CMK (cell line): ENCODE results near the gene MRPL2.
"Not testable (repeated sequence)": the region's sequence is repeated elsewhere in the genome, so short reads cannot be mapped to it uniquely, and the experiment has no call there.

Source experiments
- DNase-seq: peaks from one replicate; pipeline ENCODE4 v3.0.0-alpha.2; 2010; ENCODE audit warnings: low read depth

Gene MRPL2

DNA sequence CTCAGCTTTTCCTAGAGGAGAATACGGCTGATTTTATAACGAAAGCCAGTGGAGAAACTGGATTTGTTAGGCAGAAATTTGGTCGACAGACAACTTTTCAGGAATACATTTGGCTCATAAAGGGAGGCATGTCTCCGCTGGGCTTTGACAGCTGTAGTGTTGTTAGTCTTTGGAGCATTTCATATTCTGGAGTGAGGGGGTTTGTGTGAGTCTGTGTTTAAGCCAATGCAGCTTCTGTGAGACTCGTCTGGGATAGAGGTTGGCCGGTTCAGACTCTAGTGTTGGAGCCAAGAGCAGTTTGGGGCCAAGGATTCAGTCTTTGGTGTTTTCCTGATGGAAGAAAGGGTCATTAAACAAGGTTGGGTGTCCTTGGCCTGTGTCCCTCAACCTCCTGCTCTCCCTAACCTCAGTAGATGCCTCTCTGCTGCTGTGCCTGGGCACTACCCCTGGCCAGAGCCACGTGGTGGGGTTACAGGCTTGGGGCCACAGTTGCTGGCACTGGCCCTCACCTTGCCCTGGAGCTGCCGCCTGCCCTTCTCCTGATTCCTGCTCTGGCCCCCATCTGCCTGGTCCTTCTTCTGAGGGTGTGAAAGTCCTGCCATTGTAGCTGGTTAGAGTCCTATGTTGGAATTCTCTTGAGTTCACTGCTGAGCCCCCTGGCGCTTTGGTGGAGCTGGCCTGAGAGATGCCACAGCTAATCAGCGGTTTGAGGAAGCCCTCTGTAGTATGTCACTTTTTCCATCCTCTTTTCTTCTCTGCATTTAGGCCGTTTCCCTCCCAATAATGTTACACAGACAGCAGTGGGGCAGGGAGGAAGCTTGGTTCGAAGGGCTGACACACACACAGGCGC lies 23.8 kb upstream of the MRPL2 start:
- DNase-seq, result no peak

DNA sequence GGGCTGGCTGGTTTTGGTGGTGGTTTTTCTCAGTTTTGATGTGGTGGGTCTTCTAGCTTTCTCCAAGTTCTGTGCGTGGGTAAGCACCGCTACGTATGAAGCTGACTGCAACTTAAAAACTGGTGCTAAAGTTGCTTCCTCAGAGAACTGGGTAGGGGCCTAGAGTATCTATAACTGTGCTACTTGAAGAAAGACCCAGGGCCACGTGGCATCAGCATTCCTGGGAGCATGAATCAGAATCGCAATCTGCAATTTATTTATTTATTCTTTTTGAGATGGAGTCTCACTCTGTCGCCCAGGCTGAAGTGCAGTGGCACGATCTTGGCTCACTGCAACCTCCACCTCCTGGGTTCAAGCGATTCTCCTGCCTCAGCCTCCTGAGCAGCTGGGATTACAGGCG lies 22.7 kb upstream of the MRPL2 start:
- DNase-seq, result not testable (repeated sequence)

DNA sequence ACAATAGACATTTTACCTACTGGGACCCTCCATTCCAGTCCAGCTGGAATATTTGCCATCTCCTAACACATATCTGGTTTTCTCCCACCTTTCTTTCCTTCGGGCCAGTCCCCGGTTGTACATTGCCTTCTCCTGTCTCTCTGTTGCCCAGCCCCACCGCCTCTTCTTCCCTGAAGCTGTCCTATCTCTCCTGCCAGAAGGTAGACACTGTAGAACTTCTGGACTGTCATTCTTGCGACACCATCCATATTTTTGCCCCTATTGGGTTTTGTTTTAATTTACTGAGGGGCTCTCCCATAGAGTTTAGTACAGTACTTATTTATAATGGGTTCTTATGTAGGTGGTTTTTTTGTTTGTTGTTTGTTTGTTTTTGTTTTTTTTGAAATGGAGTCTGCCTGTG lies 21.8 kb upstream of the MRPL2 start:
- no peak for DNase-seq

DNA sequence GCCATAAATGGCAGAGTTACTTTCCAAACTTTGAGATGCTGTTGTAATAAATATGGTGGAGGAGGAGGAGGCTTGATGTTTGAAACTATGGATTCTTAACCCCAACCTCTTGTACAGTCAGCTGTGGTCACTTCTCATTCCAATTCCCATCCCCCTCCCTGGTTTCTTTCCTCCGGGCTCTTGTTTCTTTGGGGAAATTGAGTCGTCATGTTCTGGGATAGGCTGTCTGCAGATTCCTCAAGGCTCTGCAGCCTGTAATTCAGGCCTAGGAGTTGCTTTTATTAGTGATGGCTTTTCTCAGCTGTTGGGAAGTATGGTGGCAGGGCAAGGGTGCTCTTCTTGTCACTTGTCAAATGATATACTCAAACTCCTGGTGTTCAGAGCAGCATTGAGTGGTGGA lies 19.5 kb upstream of the MRPL2 start:
- no peak for DNase-seq

DNA sequence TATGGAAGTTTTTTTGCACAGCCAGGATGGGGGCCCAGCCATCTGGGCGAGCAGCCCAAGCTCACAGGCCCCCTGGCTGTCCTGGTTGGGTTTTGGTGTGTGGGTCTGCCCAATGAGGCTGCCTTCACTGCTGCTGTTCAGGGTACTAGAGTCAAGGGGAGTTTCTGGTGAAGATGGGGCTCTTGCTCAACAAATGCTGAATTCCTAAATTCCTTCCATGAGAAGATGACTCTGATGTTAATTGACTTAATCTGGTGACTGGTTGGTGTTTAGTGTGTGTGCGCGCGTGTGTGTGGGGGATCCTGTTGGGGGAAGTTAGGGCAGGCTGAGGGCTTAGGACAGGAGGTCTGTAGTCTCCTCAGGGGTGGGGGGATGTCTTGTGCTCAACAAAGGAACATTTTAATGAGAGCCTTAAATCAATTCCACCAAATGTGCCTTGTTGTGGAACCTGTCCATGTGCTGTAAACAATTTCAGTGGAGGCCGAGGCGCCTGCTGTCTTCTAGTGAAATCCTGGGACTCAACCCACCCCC lies 18.8 kb upstream of the MRPL2 start:
- no peak for DNase-seq

DNA sequence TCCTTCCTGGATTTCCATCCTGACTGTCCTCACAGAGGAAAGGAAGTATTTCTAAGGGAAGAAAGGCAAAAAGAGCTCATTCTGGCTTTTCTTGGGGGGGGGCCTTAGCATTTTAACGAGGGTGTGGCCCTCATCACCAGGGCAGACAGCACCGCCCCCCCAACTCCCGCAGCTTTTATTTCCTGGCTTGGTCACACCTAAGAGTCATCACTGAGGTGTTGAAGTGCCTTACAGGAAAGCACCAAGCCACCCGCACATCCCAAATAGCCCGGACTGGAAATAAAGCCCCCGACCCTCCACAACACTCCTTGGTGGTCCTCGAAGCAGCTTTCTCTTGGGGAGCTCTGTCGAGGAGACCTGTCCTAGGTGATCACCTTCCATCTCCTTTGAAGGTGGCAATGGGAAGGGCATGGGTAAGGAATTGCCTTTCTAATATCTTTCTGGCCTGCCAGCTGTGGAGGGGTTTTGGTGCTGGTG lies 18.1 kb upstream of the MRPL2 start:
- no peak for DNase-seq

DNA sequence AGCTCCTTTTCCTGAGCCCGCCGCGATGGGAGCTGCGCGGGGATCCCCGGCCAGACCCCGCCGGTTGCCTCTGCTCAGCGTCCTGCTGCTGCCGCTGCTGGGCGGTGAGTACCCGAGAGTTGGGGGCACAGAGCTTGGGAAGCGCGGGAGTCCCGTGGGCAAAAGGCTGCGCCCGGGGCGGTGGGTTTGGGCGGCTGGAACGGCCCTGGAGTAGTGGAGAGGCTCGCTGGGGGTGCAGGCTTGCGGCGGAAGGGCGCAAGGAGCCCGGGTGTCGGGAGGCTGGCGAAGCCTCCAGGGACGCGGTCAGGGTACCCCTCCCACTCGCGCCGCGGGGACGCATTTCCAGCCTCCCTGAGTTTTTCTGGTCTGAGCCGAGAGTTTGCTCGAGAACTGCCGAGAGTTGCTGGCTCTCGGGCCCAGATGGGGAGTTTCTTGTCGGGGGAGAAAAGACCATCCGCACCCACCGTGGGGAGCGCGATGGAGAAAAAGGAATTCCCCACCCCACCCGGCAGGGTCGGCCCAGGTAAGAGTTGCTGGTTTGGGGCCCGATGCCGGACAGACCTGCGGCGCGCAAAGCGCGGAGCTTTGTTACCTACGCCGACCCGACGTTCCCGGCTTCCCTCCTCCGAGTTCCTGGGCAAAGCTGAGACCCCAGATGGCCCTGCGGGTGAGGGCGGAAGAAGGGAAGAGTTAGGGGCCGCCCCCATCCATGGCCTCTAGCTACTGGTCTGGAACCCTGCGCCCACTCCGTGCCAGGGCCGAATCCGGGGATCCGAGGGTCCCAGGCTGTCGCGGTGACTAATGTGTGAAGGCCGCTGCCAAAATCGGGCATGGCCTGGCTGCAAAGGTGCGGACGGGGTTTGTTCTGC lies 17.5 kb upstream of the MRPL2 start:
- DNase-seq, result no peak

DNA sequence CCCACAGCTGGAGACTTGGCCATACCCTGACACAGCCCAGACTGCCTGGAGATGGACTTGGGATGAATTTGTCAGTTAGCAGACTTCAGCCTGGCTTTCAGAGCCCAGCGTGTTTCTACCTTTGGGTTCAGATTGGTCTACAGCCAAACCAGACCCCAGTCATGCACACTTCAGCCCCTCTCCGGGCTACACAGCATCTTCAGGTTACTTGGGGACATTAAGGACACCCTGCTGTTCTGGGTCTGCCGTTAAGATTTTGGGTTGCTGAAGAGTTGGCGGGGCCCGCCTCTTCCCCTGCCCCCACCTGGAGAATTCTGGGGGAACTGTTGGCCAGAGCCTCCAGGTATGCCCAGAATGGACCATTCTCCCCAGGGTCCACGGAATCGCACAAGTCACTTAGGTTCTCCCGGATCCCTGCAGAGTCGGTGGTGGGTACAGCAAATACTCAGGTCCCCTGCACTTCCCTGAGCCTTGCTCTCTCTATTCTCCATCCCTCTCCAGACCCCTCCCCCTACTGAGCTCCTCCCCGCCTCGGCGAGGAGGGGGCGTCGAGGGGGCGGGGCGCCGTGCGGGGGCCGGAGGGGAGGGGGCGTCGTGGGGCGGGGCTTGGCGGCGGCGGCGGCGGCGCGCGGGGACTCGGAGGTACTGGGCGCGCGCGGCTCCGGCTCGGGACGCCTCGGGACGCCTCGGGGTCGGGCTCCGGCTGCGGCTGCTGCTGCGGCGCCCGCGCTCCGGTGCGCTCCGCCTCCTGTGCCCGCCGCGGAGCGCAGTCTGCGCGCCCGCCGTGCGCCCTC lies 16.6 kb upstream of the MRPL2 start, which contains the start of gene PTK7:
TSS of gene PTK7 (plus strand) at position 645 of the 794 bp plus-strand sequence. CDS start 175 bp downstream, outside the sequence.
- DNase-seq, result peak; percentile 29

DNA sequence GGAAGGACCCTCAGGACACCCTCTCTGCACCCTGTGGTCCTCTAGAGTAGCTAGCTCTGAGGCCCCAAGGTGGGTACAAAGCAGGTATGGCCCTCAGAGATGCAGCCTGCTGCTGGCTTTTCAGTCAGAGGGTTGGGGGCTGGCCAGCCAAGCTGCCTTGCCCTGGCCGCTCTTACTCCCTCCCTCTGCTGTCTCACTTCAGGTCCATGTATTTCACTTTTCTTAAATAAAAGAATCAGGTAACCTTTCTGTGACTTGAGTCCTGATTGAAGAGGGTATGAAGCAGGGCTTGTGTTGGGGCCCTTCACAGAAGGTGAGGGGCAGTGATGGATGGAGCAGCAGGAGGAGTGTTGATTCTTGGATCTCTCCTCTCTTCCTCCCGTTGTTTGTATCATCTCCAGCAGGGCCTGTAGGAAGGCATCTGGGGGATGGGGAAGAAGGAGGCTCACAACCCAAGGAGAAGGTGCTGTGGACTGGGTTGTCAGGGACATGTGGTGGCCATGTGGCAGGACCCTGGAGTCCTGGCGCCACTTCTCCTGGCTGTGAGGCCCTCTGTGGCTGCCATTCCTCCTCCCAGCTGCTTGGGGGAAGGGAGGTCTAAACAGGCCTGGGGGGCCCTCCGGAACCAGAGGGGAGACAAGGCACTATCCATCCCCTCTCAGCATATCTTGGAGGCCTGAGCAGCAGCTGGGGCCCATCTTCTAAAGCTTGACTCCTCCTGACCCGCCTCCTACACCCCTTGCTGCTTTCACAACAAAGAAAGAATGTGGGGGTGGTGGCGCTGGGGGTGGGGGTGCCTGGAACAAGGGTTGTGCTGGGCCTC lies 15.8 kb upstream of the MRPL2 start:
- no peak for DNase-seq

DNA sequence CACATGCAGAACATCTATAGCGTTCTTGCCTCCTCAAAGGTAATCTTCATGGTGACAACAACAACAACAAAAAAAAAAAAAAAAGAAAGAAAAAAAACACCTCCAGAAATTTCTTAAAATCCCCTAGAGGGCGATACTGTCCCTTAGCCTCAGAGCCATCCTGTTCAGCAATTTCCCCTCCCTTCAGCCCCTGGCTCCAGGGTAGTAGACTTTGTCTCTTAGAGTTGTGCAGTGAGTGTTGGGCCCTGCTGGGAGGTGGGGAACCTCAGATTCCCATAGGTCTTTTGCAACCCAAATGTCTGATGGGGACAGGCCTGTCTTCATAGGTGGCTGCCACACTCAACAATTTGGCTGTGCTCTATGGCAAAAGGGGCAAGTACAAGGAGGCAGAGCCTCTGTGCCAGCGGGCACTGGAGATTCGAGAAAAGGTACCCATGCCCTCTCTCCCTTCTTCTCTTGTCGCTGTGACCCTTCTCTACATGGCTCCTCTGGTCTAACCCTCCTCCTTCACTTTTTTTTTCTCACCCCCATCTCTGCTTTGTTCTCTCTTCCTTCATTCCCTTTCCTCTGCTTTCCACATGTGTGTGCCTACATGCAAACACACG lies 10.9 kb upstream of the MRPL2 start:
- no peak for DNase-seq

DNA sequence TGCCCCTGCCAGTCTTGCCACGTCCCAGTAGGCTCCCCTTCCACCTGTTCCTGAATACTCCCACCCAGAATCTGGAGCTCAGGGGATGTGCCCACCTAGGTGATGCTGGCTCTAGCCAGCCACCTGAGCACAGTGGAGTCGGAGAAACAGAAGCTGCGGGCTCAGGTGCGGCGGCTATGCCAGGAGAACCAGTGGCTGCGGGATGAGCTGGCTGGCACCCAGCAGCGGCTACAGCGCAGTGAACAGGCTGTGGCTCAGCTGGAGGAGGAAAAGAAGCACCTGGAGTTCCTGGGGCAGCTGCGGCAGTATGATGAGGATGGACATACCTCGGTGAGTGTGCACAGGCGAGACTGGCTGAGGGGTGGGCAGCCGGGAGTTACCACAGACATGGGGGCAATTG lies 3.6 kb upstream of the MRPL2 start:
- no peak for DNase-seq

DNA sequence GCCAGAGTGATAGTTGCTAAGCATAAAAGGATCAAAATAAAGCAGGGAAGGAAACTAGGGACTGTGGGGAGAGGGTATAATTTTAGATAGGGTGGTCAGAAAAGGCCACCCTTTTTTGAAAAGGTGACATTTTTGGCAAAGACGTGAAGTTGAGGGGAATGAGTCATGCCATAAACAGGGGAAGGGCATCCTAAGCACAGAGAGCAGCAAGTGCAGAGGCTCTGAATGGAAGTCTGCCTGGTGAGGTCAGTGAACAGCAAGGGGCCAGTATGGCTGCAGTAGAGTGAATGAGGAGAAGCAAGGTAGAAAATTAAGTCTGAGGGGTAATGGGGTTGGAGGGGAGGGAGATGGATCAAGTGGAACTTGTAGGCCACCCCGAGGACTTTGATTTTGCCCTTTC lies 2.6 kb upstream of the MRPL2 start:
- no peak for DNase-seq

DNA sequence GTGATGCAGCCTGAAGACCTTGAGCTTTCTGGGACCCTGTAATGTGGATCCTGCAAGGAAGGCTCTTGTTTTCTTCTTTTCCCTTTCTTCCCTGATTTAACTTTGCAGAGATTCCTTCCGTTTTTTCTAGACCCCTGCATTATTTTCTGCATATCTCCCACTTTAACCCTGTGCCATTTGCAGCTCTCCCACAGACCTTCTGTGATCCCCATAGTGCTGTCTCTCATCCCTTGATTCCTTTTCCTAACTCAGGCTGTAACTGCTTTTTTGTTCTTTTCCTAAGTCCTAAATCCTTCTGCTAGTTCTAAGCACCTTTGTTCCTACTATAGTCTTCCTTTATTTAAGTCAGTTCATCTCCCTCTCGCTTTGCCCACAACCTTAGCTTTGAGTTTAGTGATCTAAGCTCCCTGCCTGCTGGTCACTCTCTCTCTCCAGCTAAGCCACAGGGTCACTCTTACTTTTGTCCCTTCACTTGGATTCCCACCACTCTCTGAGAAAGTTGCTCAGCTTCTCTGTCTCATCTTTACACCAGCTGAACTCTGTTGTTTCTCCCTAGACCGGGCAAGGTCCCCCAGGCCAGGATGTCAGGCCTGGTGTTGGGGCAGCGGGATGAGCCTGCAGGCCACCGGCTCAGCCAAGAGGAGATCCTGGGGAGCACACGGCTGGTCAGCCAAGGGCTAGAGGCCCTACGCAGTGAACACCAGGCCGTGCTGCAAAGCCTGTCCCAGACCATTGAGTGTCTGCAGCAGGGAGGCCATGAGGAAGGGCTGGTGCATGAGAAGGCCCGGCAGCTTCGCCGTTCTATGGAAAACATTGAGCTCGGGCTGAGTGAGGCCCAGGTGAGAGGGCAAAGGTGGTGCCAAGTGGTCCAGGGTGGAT lies 1.8 kb upstream of the MRPL2 start:
- no peak for DNase-seq

DNA sequence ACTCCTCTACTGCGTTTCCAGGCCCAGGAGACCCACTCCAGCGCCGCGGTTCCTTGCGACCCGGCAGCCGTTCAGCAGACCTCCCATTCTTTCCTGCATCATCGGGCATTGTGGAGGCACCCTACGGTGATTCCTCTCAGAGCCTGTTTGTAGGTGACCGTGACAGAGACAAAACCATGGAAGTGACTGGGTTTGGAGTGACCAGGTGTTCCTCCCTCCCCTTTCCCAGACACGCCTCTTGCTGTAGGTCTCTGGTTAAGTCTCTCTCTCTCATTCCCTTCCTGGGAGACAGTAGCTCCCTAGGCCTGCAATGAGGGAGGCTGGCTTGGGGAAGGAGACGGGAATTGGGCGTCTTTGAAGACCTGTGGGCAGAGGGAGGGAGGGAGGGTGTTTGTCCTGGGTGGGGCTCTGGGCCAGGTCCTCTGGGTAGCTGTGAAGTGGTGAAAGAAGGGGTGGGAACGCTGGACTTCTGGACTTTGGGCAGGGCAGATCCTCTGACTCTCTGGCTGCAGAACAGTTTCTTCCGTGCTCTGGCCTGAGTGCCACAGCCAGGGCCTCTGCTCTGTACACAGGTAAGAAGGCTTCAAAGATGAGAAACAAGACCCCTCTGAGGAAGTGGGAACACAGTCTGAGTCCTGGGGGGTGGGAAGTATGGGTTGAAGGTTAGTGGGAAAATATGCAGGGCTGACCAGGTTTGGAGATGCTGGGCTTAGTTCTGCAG lies 960 bp upstream of the MRPL2 start:
- no peak for DNase-seq

DNA sequence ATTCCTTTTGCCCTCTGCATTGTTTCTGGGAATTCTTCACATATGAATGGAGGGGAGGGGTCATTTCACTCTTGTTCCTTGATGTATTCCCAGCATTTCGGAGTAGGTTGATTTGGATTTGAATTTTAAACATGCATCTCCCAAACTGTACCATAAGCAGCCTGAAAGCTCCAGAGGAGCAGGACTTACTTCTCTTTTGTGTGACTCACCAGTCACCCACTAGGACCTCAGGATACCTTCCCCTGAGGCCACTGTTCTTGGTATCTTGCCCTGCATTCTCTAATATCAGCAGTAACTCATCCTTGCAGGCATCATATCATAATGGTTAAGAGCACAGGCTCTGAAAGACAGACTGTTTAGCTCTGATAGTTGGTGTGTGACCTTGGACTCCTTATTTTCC lies 703 bp downstream of the MRPL2 start:
- no peak for DNase-seq

DNA sequence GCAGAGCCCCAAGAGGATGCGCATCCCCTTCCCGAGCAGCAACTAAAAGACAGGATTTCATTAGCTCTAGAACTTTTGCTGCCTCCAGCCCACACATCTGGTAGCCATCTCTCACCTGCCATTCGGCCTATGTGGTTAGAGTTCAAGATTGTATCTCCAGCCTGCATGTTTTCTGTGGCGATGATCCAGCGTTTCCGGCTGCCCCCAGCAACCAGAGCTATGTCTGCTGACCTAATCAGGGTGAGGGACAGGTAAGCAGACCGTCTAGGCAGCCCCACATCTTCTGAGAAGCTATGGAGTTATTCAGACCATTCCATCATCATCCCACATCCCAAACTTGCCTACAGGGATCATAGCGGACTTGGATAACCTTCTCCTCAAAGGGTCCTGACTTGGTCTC lies 3.3 kb downstream of the MRPL2 start:
- no peak for DNase-seq

DNA sequence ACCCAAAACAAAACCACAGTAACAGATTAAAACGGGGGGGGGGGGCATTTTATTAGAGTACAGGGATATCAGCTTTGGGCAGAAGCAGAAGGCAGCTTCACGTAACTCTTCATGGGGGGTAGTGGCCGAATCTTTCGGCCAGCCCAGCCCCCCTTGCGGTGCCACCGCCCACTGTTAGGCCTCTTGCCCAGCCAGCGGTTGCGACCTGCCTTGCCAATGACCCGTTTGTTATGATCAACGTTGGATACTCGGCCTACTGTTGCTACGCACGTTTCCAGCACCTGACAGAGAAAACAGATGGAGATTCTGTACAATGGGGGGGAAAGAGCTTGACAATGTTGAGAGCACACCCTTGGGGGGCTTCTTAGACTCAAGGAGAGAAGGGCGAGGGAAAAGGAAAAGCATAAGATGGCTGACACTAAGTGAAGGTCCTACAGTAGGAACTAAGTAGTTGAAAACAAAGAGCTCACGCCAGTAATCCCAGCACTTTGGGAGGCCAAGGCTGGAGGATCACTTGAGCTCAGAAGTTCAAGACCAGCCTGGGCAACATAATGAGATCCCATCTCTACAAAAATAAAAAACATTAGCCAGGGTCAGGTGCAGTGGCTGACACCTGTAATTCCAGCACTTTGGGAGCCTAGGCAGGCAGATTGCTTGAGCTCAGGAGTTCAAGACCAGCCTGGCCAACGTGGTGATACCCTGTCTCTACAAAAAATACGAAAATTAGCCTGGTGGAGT lies 4.9 kb downstream of the MRPL2 start:
- no peak for DNase-seq

DNA sequence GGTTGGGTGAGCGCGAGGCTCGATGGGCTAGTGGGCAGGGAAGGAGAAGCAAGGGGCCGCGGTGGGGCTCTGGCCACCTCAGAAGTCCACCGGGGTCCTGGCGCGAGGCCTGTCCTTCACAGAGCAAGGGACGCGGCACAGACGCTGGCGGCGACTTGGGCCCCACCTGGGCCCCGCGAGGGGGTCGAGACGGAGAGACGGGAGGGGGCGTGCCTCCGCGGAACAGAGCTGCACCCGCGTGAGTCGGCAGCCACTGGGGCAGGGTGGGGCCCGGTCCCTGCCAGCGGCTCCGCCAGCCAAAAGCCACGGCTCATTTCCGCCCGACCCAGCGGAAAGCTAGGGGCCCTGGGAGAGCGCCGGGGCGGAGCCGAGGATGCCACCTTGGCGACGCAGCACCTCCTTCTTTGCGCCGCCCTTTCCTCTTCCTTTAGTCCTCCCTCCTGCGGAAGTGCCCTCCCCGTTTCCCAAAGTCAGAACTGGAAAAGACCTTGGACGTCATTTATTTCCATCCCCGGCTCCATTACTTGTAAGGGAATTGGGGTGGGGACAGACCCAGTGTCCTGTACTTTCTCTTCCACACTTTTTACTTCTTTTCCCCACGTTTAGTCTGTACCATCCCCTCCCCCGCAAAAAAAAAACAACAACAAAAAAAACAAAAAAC lies 5.6 kb downstream of the MRPL2 start, which contains the start of gene CUL7:
TSS of gene CUL7 (minus strand) at position 307 of the 661 bp plus-strand sequence. CDS start 1,063 bp downstream, outside the sequence.
- DNase-seq, result peak; percentile 83
